HepG2 (cell line): ENCODE results near the gene ZNF22. TPM values are rescaled to one million over a fixed set of nuclear protein-coding genes. Genes with fewer than 3 reads are reported as not detected.

ENCODE experiments used
- ARNT ChIP-seq: fragments of 450-650 bp; IDR thresholded peaks from 2 replicates; pipeline ENCODE4 v1.6.1; 2017
- BCL6 ChIP-seq: IDR thresholded peaks from 2 replicates; pipeline ENCODE4 v1.6.1; 2016; ENCODE audit warnings: missing genetic modification reagents, missing compliant biosample characterization
- CENPT ChIP-seq: sonication (generic); formaldehyde crosslinking; IDR thresholded peaks from 2 replicates; pipeline ENCODE4 v1.8.0; 2022; ENCODE audit warnings: low read depth, mild to moderate bottlenecking, moderate library complexity, missing genetic modification reagents
- FOXA3 ChIP-seq: IDR thresholded peaks from 2 replicates; pipeline ENCODE4 v1.6.1; 2016; ENCODE audit warnings: missing genetic modification reagents, missing compliant biosample characterization
- HHEX ChIP-seq: IDR thresholded peaks from 2 replicates; pipeline ENCODE4 v1.6.1; 2016; ENCODE audit warnings: control low read depth
- HOXA3 ChIP-seq: sonication (generic); formaldehyde crosslinking; IDR thresholded peaks from 2 replicates; pipeline ENCODE4 v1.5.0; 2020; ENCODE audit warnings: missing genetic modification reagents
- KDM2A ChIP-seq: sonication (generic); formaldehyde crosslinking; IDR thresholded peaks from 2 replicates; pipeline ENCODE4 v1.4.0; 2020; ENCODE audit warnings: low read depth, missing genetic modification reagents, borderline replicate concordance
- KLF16 ChIP-seq, 2 experiments: sonication (generic) in 1 of 2; formaldehyde crosslinking in 1 of 2; IDR thresholded peaks; 2 replicates each; pipeline versions ENCODE4 v1.6.1 to v1.8.0; 2016 to 2023; ENCODE audit warnings: missing genetic modification reagents in 2 of 2, missing compliant biosample characterization in 1 of 2
- LCORL ChIP-seq, 2 experiments: fragments of 450-650 bp in 1 of 2; sonication (generic) in 1 of 2; formaldehyde crosslinking in 1 of 2; IDR thresholded peaks; 2 replicates each; pipeline versions ENCODE4 v1.5.0 to v1.6.1; 2017 to 2020; ENCODE audit warnings: antibody characterized with exemption in 1 of 2, missing genetic modification reagents in 1 of 2
- MXD4 ChIP-seq: IDR thresholded peaks from 2 replicates; pipeline ENCODE4 v1.6.1; 2016; ENCODE audit warnings: mild to moderate bottlenecking, missing biosample characterization, missing genetic modification reagents
- SIX4 ChIP-seq: sonication (generic); formaldehyde crosslinking; IDR thresholded peaks from 2 replicates; pipeline ENCODE4 v1.4.0; 2020; ENCODE audit warnings: missing genetic modification reagents
- TSC22D2 ChIP-seq: sonication (generic); formaldehyde crosslinking; IDR thresholded peaks from 2 replicates; pipeline ENCODE4 v1.5.1; 2020; ENCODE audit warnings: missing genetic modification reagents, mild to moderate bottlenecking, borderline replicate concordance
- ZNF207 ChIP-seq: fragments of 450-650 bp; IDR thresholded peaks from 2 replicates; pipeline ENCODE4 v1.6.1; 2016; ENCODE audit warnings: antibody characterized with exemption, borderline replicate concordance
- ZNF234 ChIP-seq: sonication (generic); formaldehyde crosslinking; conservative IDR thresholded peaks from 2 replicates; pipeline ENCODE4 v1.5.1; 2020; ENCODE audit warnings: mild to moderate bottlenecking, missing genetic modification reagents
- ZNF329 ChIP-seq: sonication (generic); formaldehyde crosslinking; IDR thresholded peaks from 2 replicates; pipeline ENCODE4 v1.9.0; 2021; ENCODE audit warnings: low read depth, mild to moderate bottlenecking, missing genetic modification reagents
- ZNF430 ChIP-seq: sonication (generic); formaldehyde crosslinking; IDR thresholded peaks from 2 replicates; pipeline ENCODE4 v1.9.0; 2021; ENCODE audit warnings: mild to moderate bottlenecking, missing genetic modification reagents
- ZNF563 ChIP-seq: sonication (generic); formaldehyde crosslinking; IDR thresholded peaks from 2 replicates; pipeline ENCODE4 v1.8.0; 2022; ENCODE audit warnings: mild to moderate bottlenecking, moderate library complexity, missing genetic modification reagents
- ZNF670 ChIP-seq: sonication (generic); formaldehyde crosslinking; IDR thresholded peaks from 2 replicates; pipeline ENCODE4 v1.8.0; 2022; ENCODE audit warnings: mild to moderate bottlenecking, missing genetic modification reagents, borderline replicate concordance
- ZSCAN12 ChIP-seq: sonication (generic); formaldehyde crosslinking; IDR thresholded peaks from 2 replicates; pipeline ENCODE4 v1.9.0; 2021; ENCODE audit warnings: mild to moderate bottlenecking, missing genetic modification reagents
- polyA plus RNA-seq, 8 experiments: library from polyadenylated mRNA; depleted of rRNA in 3 of 8; stranded (reverse) in 7 of 8; unstranded in 1 of 8; fragments of >200 nt; fragmentation: Illumina TruSeq in 4 of 8; extraction: Trizol in 4 of 8; gene quantifications; 2 replicates each; pipeline versions ENCODE4 v1.2.1 to v1.2.3, GENCODE V29; 2011 to 2016; ENCODE audit warnings: low read depth in 4 of 8, missing spikeins in 1 of 8, mixed read lengths in 1 of 8; ENCODE audit not compliant: insufficient read depth in 1 of 8
- total RNA-seq, 5 experiments: library from RNA; depleted of rRNA; stranded (reverse); fragments of >200 nt; fragmentation: Illumina TruSeq; extraction: Trizol; gene quantifications; 2 replicates each; pipeline ENCODE4 v1.2.3, GENCODE V29; 2016; ENCODE audit warnings: low read depth in 1 of 5
- TF ChIP-seq, protein P1 (sequence below): sonication (generic); formaldehyde crosslinking; IDR thresholded peaks from 2 replicates; pipeline ENCODE4 v1.8.1; 2023; ENCODE audit warnings: missing genetic modification reagents, inconsistent platforms, borderline replicate concordance
- TF ChIP-seq, protein P2 (sequence below): sonication (generic); formaldehyde crosslinking; IDR thresholded peaks from 2 replicates; pipeline ENCODE4 v1.5.1; 2020; ENCODE audit warnings: mild to moderate bottlenecking, missing genetic modification reagents, moderate library complexity
- TF ChIP-seq, protein P3 (sequence below): sonication (generic); formaldehyde crosslinking; IDR thresholded peaks from 2 replicates; pipeline ENCODE4 v1.5.0; 2020; ENCODE audit warnings: mild to moderate bottlenecking, missing genetic modification reagents
- TF ChIP-seq, protein P4 (sequence below): sonication (generic); formaldehyde crosslinking; IDR thresholded peaks from 2 replicates; pipeline ENCODE4 v1.5.0; 2020; ENCODE audit warnings: missing genetic modification reagents, mild to moderate bottlenecking, borderline replicate concordance
- TF ChIP-seq, protein P5 (sequence below): sonication (generic); formaldehyde crosslinking; IDR thresholded peaks from 2 replicates; pipeline ENCODE4 v1.4.0; 2020; ENCODE audit warnings: missing genetic modification reagents

Gene ZNF22
- total and polyA plus RNA-seq, 2 of the 13 experiments (the other 11 are each of a cell fraction or from before 2014, with no cell fraction given): 0.40 to 1.3 TPM

DNA sequence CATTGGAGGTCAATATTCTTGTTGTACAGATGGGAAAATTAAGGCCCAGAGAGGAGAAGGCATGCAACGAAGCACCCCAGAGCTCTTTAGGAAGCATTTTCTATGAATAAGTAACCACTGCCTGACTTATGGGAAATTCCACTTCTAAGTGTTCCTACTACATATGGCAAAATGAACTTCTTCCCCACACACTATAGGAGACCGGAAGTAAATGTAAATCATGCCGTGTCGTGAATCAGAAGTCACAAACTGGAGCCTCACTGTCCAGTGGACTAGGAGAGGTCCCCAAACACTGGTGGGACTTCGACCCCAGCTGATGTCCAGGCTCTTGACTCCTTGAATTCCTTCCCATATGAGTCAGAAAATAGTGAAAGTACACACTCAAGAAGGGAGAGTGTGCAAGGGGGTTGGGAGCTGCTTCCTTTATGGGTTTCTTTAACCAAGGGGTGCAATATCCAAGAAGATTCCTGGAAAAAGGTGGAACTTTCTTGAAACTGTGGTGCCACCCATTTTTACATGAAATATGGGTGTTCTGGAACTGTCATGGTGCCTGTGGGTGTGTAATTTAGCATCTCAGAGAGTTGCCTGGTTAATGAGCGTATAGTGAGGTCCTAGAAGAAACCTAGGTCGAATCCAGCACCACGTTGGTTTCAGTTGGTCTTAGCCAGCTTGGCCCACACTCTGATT is 34.5 kb upstream of the ZNF22 start (continued):
- TF ChIP-seq ZNF563 (no peak), KDM2A (CRISPR knock-in tag) (no peak), FOXA3 (peak; percentile 20; the same call in 1 of the 2 replicates), ZSCAN12 (no peak), HOXA3 (no peak), ZNF430 (CRISPR knock-in tag) (no peak), ARNT (no peak), BCL6 (CRISPR knock-in tag) (no peak), SIX4 (CRISPR knock-in tag) (no peak), ZNF670 (CRISPR knock-in tag) (no peak), MXD4 (CRISPR knock-in tag) (no peak), ZNF234 (no peak), ZNF207 (no peak), ZNF329 (CRISPR knock-in tag) (no peak), LCORL (IDR thresholded peaks at IDR 0.05) (no peak), LCORL (CRISPR knock-in tag; IDR thresholded peaks at IDR 0.05) (no peak), KLF16 (CRISPR knock-in tag; IDR thresholded peaks at IDR 0.05) (no peak), HHEX (CRISPR knock-in tag) (no peak), CENPT (CRISPR knock-in tag) (no peak), TSC22D2 (CRISPR knock-in tag) (no peak)
- TF ChIP-seq, protein P1, sequence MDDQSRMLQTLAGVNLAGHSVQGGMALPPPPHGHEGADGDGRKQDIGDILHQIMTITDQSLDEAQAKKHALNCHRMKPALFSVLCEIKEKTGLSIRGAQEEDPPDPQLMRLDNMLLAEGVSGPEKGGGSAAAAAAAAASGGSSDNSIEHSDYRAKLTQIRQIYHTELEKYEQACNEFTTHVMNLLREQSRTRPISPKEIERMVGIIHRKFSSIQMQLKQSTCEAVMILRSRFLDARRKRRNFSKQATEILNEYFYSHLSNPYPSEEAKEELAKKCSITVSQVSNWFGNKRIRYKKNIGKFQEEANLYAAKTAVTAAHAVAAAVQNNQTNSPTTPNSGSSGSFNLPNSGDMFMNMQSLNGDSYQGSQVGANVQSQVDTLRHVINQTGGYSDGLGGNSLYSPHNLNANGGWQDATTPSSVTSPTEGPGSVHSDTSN (CRISPR knock-in tag): no peak
- TF ChIP-seq, protein P2, sequence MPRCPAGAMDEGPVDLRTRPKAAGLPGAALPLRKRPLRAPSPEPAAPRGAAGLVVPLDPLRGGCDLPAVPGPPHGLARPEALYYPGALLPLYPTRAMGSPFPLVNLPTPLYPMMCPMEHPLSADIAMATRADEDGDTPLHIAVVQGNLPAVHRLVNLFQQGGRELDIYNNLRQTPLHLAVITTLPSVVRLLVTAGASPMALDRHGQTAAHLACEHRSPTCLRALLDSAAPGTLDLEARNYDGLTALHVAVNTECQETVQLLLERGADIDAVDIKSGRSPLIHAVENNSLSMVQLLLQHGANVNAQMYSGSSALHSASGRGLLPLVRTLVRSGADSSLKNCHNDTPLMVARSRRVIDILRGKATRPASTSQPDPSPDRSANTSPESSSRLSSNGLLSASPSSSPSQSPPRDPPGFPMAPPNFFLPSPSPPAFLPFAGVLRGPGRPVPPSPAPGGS (CRISPR knock-in tag): no peak
- TF ChIP-seq, protein P3, sequence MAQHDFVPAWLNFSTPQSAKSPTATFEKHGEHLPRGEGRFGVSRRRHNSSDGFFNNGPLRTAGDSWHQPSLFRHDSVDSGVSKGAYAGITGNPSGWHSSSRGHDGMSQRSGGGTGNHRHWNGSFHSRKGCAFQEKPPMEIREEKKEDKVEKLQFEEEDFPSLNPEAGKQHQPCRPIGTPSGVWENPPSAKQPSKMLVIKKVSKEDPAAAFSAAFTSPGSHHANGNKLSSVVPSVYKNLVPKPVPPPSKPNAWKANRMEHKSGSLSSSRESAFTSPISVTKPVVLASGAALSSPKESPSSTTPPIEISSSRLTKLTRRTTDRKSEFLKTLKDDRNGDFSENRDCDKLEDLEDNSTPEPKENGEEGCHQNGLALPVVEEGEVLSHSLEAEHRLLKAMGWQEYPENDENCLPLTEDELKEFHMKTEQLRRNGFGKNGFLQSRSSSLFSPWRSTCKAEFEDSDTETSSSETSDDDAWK (CRISPR knock-in tag): no peak
- TF ChIP-seq, protein P4, sequence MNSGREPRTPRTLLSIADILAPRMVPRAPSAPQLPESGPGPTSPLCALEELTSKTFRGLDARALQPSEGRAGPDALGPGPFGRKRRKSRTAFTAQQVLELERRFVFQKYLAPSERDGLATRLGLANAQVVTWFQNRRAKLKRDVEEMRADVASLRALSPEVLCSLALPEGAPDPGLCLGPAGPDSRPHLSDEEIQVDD (CRISPR knock-in tag): no peak
- TF ChIP-seq, protein P5, sequence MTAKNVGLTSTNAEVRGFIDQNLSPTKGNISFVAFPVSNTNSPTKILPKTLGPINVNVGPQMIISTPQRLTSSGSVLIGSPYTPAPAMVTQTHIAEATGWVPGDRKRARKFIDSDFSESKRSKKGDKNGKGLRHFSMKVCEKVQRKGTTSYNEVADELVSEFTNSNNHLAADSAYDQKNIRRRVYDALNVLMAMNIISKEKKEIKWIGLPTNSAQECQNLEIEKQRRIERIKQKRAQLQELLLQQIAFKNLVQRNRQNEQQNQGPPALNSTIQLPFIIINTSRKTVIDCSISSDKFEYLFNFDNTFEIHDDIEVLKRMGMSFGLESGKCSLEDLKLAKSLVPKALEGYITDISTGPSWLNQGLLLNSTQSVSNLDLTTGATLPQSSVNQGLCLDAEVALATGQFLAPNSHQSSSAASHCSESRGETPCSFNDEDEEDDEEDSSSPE (CRISPR knock-in tag): no peak
